WTC11 (cell line): ENCODE measurements around the gene CDIPT. TPM values are rescaled to one million over a fixed set of nuclear protein-coding genes. Genes with fewer than 3 reads are reported as not detected.
A peak's percentile ranks its signal among the peaks of the same experiment; 100 is the strongest.

Experiments
- ATAC-seq: fragments of 200-7000 bp; cut with Tn5 transposase; 2 replicates; pipeline ENCODE4 v1.10.0; 2021; ENCODE audit warnings: mild to moderate bottlenecking, moderate library complexity
- CTCF ChIA-PET: fragments of 300-600 bp; sonication (Branson Sonifier 250); formaldehyde crosslinking; loops from one replicate; lab custom pipeline; 2021; ENCODE audit warnings: antibody characterized with exemption; lab: Charles Lee
- POLR2A ChIA-PET: fragments of 350-600 bp; sonication (Branson Sonifier 250); formaldehyde crosslinking; loops from one replicate; lab custom pipeline; 2021; ENCODE audit warnings: antibody characterized with exemption; lab: Charles Lee
- DNase-seq: peaks from one replicate; pipeline ENCODE4 v3.0.0; 2021; ENCODE audit warnings: low spot score
- H3K27ac Mint-ChIP-seq: 2 replicates; pipeline ENCODE4 v1.8.0; 2021; ENCODE audit warnings: mixed read lengths
- H3K27me3 Mint-ChIP-seq: 2 replicates; pipeline ENCODE4 v1.8.0; 2021; ENCODE audit warnings: low read depth, mild to moderate bottlenecking, moderate library complexity, mixed read lengths
- H3K36me3 Mint-ChIP-seq: 2 replicates; pipeline ENCODE4 v1.8.0; 2021; ENCODE audit warnings: mixed read lengths
- H3K4me1 Mint-ChIP-seq: 2 replicates; pipeline ENCODE4 v1.8.0; 2022; ENCODE audit warnings: mixed read lengths
- H3K4me3 Mint-ChIP-seq: 2 replicates; pipeline ENCODE4 v1.8.0; 2021; ENCODE audit warnings: mild to moderate bottlenecking, moderate library complexity, mixed read lengths
- H3K9me3 Mint-ChIP-seq: 2 replicates; pipeline ENCODE4 v1.8.0; 2021; ENCODE audit warnings: mixed read lengths
- CREB1 ChIP-seq: sonication (generic); formaldehyde crosslinking; IDR thresholded peaks from 2 replicates; pipeline ENCODE4 v1.8.0; 2023; ENCODE audit warnings: mild to moderate bottlenecking, missing genetic modification reagents
- E2F4 ChIP-seq: sonication (generic); formaldehyde crosslinking; IDR thresholded peaks from 2 replicates; pipeline ENCODE4 v1.8.1; 2022; ENCODE audit warnings: low read depth, mild to moderate bottlenecking, moderate library complexity, missing genetic modification reagents, borderline replicate concordance
- EMX1 ChIP-seq: fragments of 250-450 bp; sonication (Bioruptor Pico); IDR thresholded peaks from 2 replicates; pipeline ENCODE4 v1.8.0; 2021; ENCODE audit warnings: mild to moderate bottlenecking
- ESRRA ChIP-seq: sonication (generic); formaldehyde crosslinking; IDR thresholded peaks from 2 replicates; pipeline ENCODE4 v1.8.1; 2022; ENCODE audit warnings: mild to moderate bottlenecking, missing genetic modification reagents, borderline replicate concordance
- ETV6 ChIP-seq: sonication (generic); formaldehyde crosslinking; IDR thresholded peaks from 2 replicates; pipeline ENCODE4 v1.8.1; 2022; ENCODE audit warnings: mild to moderate bottlenecking, missing genetic modification reagents
- IRF1 ChIP-seq: sonication (generic); formaldehyde crosslinking; IDR thresholded peaks from 2 replicates; pipeline ENCODE4 v1.8.0; 2023; ENCODE audit warnings: missing genetic modification reagents
- IRF2 ChIP-seq: sonication (generic); formaldehyde crosslinking; IDR thresholded peaks from 2 replicates; pipeline ENCODE4 v1.8.0; 2022; ENCODE audit warnings: low read depth, missing genetic modification reagents, borderline replicate concordance
- JAZF1 ChIP-seq: fragments of 250-450 bp; sonication (Bioruptor Pico); IDR thresholded peaks from 2 replicates; pipeline ENCODE4 v1.9.0; 2021; ENCODE audit warnings: moderate library complexity, mild to moderate bottlenecking, inconsistent platforms
- NR2C2 ChIP-seq: sonication (generic); formaldehyde crosslinking; IDR thresholded peaks from 2 replicates; pipeline ENCODE4 v1.8.0; 2022; ENCODE audit warnings: mild to moderate bottlenecking, missing genetic modification reagents
- SMAD3 ChIP-seq: sonication (generic); formaldehyde crosslinking; IDR thresholded peaks from 2 replicates; pipeline ENCODE4 v1.8.0; 2022; ENCODE audit warnings: missing genetic modification reagents, mild to moderate bottlenecking, borderline replicate concordance
- TCF7 ChIP-seq: sonication (generic); formaldehyde crosslinking; IDR thresholded peaks from 2 replicates; pipeline ENCODE4 v1.8.0; 2022; ENCODE audit warnings: mild to moderate bottlenecking, low read depth, missing genetic modification reagents, moderate library complexity
- ZMAT4 ChIP-seq: fragments of 250-450 bp; sonication (Bioruptor Pico); IDR thresholded peaks from 2 replicates; pipeline ENCODE4 v1.9.0; 2021; ENCODE audit warnings: mild to moderate bottlenecking
- ZNF416 ChIP-seq: fragments of 250-450 bp; sonication (Bioruptor Pico); IDR thresholded peaks from 2 replicates; pipeline ENCODE4 v1.9.0; 2021; ENCODE audit warnings: mild to moderate bottlenecking, inconsistent platforms
- ZNF423 ChIP-seq: fragments of 250-450 bp; sonication (Bioruptor Pico); IDR thresholded peaks from 2 replicates; pipeline ENCODE4 v2.1.2; 2022; ENCODE audit warnings: mild to moderate bottlenecking, moderate library complexity
- ZNF532 ChIP-seq: fragments of 250-450 bp; sonication (Bioruptor Pico); IDR thresholded peaks from 2 replicates; pipeline ENCODE4 v1.9.0; 2021; ENCODE audit warnings: mild to moderate bottlenecking, borderline replicate concordance
- ZNF671 ChIP-seq: fragments of 250-450 bp; sonication (Bioruptor Pico); IDR thresholded peaks from 2 replicates; pipeline ENCODE4 v1.8.0; 2021; ENCODE audit warnings: mild to moderate bottlenecking
- total RNA-seq: library from RNA; stranded (reverse); gene quantifications from 3 replicates; pipeline ENCODE4 v1.2.3, GENCODE V29; 2021
- TF ChIP-seq, protein P1 (sequence below): sonication (generic); formaldehyde crosslinking; IDR thresholded peaks from 2 replicates; pipeline ENCODE4 v1.8.0; 2022; ENCODE audit warnings: missing genetic modification reagents
- TF ChIP-seq, protein P2 (sequence below): sonication (generic); formaldehyde crosslinking; IDR thresholded peaks from 2 replicates; pipeline ENCODE4 v1.8.1; 2023; ENCODE audit warnings: mild to moderate bottlenecking, missing genetic modification reagents, moderate library complexity

The CDIPT gene
- total RNA-seq, 1 experiment from 2014 or later, result 71.7 TPM

DNA sequence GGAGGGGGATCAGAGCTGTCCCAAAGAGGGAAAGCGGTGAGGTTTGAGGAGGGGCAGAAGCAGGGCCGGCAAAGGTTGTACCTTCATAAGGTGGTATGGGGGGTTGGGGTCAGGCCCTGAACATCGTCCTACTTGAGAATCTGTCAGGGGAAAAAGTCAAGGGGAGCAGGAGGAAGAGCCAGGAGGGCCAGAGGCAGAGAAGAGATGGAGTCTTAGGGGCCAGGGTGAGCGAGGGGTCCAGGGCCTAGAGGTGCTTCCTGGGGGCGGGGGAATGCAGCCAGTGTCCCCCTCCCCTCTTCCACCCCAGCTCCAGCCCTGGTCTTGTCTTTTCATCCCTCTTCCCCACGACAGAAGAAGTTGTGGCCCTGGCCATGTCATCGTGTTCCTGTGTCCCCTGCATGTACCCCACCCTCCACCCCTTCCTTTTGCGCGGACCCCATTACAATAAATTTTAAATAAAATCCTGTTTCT, 52.3 kb downstream of the CDIPT start (continued):
- TF ChIP-seq IRF2 (CRISPR knock-in tag) (no peak), ZMAT4 (CRISPR knock-in tag) (no peak), ESRRA (CRISPR knock-in tag) (no peak), ZNF416 (CRISPR knock-in tag) (no peak)

- H3K4me1 Mint-ChIP-seq, result peaks cover 53% of the 10 kb centered on the region
- peak overlapping the region; percentile 94 for H3K4me3 Mint-ChIP-seq
- H3K9me3 Mint-ChIP-seq, result no peaks in the 10 kb centered on the region
- no peaks in the 10 kb centered on the region for H3K27me3 Mint-ChIP-seq
- ATAC-seq (no peak), DNase-seq (no peak)
- ChIA-PET CTCF (interaction anchor here (0.7 to 4.8 kb wide), 7 partner anchors 11 to 222 kb away, joined by 3 to 18 read pairs (median 6); partner anchors contain the start of genes ASPHD1, MVP, SEZ6L2 and TLCD3B), POLR2A (interaction anchor here (0.8 to 1.5 kb wide), 2 partner anchors 89 to 200 kb away, joined by 3 to 8 read pairs; partner anchors contain the start of gene SEZ6L2)
- peaks cover 10% of the 10 kb centered on the region for H3K36me3 Mint-ChIP-seq
- TF ChIP-seq JAZF1 (CRISPR knock-in tag) (no peak), ETV6 (CRISPR knock-in tag) (0 out of 2 replicates have a peak, but pooled peaks have one; percentile 8)
- peak overlapping the region; percentile 95 for H3K27ac Mint-ChIP-seq
Observed at GRCh38 chr16:29809850-29810698, 53.0 kb downstream of the CDIPT start.

- CTCF ChIA-PET, result interaction anchor here (0.7 to 3.3 kb wide), 5 partner anchors 19 to 223 kb away, joined by 4 to 32 read pairs (median 16); partner anchors contain the start of genes ASPHD1, KIF22, SEZ6L2 and TLCD3B
- H3K27ac Mint-ChIP-seq, result peak overlapping the region; percentile 27; the same call in 1 of the 2 replicates
- no peak for TF ChIP-seq TCF7 (CRISPR knock-in tag)
- TF ChIP-seq IRF1 (CRISPR knock-in tag), result no peak
- no peak for TF ChIP-seq ZNF532 (CRISPR knock-in tag)
- TF ChIP-seq E2F4 (CRISPR knock-in tag), result no peak
- TF ChIP-seq SMAD3 (CRISPR knock-in tag), result no peak
- TF ChIP-seq, protein P1, sequence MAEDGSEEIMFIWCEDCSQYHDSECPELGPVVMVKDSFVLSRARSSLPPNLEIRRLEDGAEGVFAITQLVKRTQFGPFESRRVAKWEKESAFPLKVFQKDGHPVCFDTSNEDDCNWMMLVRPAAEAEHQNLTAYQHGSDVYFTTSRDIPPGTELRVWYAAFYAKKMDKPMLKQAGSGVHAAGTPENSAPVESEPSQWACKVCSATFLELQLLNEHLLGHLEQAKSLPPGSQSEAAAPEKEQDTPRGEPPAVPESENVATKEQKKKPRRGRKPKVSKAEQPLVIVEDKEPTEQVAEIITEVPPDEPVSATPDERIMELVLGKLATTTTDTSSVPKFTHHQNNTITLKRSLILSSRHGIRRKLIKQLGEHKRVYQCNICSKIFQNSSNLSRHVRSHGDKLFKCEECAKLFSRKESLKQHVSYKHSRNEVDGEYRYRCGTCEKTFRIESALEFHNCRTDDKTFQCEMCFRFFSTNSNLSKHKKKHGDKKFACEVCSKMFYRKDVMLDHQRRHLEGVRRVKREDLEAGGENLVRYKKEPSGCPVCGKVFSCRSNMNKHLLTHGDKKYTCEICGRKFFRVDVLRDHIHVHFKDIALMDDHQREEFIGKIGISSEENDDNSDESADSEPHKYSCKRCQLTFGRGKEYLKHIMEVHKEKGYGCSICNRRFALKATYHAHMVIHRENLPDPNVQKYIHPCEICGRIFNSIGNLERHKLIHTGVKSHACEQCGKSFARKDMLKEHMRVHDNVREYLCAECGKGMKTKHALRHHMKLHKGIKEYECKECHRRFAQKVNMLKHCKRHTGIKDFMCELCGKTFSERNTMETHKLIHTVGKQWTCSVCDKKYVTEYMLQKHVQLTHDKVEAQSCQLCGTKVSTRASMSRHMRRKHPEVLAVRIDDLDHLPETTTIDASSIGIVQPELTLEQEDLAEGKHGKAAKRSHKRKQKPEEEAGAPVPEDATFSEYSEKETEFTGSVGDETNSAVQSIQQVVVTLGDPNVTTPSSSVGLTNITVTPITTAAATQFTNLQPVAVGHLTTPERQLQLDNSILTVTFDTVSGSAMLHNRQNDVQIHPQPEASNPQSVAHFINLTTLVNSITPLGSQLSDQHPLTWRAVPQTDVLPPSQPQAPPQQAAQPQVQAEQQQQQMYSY (CRISPR knock-in tag), result no peak
- TF ChIP-seq ZNF423 (CRISPR knock-in tag), result no peak
- TF ChIP-seq, protein P2, sequence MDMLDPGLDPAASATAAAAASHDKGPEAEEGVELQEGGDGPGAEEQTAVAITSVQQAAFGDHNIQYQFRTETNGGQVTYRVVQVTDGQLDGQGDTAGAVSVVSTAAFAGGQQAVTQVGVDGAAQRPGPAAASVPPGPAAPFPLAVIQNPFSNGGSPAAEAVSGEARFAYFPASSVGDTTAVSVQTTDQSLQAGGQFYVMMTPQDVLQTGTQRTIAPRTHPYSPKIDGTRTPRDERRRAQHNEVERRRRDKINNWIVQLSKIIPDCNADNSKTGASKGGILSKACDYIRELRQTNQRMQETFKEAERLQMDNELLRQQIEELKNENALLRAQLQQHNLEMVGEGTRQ (CRISPR knock-in tag), result no peak
- TF ChIP-seq ZNF671 (CRISPR knock-in tag), result no peak
- no peak for TF ChIP-seq CREB1 (CRISPR knock-in tag)
- TF ChIP-seq EMX1 (CRISPR knock-in tag), result no peak
- TF ChIP-seq NR2C2 (CRISPR knock-in tag), result no peak
- TF ChIP-seq, all 79 proteins: peak for 0
- peaks cover 10% of the 10 kb centered on the region for H3K36me3 Mint-ChIP-seq
- POLR2A ChIA-PET, result interaction anchor here (0.6 to 1.9 kb wide), 3 partner anchors 110 to 239 kb away, joined by 3 to 8 read pairs (median 6); no protein-coding TSS in a partner anchor
- peak overlapping the region; percentile 88 for H3K4me3 Mint-ChIP-seq
- no peak for DNase-seq
- no peak for ATAC-seq
- no peaks in the 10 kb centered on the region for H3K9me3 Mint-ChIP-seq
- no peaks in the 10 kb centered on the region for H3K27me3 Mint-ChIP-seq
- peaks cover 50% of the 10 kb centered on the region for H3K4me1 Mint-ChIP-seq
Observed at GRCh38 chr16:29809031-29809747, 53.8 kb downstream of the CDIPT start.
